ENCODE measurements around the gene SEMA6C. TPM values are rescaled to one million over a fixed set of nuclear protein-coding genes. Genes with fewer than 3 reads are reported as not detected.
"Not testable (repeated sequence)": the region's sequence is repeated elsewhere in the genome, so short reads cannot be mapped to it uniquely, and the experiment has no call there.

The SEMA6C gene
- total RNA-seq = 1 to 10 TPM; 1.9 to 2.5 TPM

DNA sequence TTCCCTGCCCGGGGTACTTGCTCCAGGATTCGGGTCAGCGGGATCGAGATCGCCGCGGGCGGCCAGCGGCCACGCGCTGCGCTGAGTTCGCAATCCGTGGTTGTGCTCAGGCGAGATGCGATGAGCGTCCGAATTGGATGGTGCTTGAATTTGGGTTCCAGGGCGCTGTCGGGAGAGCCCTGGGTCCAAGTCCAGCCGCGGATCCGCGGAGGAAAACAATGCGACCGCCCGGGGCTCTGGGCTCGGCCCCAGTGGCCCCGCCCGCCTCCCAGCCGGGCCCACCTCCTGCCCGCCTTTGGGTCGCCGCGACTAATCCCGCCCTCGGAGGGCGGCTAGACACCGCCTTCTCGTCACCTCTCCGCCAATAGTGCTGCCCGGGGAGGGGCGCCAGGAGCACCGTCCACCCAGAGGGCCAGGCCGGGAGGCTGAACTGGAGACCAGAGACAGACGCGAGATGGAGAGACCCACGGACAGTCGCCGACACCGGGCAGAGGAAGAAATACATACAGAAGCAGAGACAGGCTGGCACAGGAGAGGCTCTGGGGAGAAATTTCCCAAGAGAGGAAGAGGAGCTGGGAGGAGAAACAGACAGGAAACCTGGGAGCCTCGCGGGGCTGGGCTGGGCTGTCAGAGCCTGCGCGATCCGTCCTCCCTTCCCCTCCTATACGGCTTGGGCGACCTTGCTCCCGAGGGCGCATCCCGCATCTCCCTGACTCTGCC is at the start of gene SEMA6C:
Gene SEMA6C (minus strand): TSS at position 220 of the 720 bp plus-strand sequence. CDS start 4,010 bp downstream, outside the sequence.
- ChIA-PET POLR2A (interaction anchor here (0.6 to 1.1 kb wide), 2 partner anchors 10 to 15 kb away, joined by 3 to 4 read pairs; partner anchors contain the start of gene TNFAIP8L2), CTCF (interaction anchor here (0.7 to 1.1 kb wide), 2 partner anchors 10 to 24 kb away, joined by 3 read pairs; partner anchors contain the start of gene TNFAIP8L2)

DNA sequence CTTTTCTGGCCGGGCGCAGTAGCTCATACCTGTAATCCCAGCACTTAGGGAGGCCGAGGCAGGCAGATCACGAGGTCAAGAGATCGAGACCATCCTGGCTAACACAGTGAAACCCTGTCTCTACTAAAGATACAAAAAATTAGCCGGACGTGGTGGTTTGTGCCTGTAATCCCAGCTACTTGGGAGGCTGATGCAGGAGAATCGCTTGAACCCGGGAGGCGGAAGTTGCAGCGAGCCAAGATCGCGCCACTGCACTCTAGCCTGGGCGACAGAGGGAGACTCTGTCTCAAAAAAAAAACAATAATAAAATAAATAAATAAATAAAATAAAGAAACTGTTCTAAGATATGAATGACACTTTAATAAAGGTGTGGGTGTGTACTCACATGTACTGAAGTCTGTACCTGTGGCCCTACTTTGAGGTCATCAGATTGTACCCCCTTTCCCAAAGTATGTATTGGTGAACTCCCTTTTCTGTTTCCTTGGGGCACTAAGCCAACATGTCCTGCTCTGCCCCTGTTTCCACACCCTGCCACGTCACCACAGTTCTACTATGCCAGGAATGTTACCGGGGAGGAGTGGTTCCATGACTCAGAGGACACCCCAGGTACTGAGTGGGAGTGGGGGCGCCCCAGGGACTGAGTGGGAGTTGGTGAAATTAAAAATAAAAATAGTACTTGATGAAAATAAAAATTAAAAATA is 48.6 kb upstream of the SEMA6C start:
- POLR2A ChIA-PET = not testable (repeated sequence)
- CTCF ChIA-PET = interaction anchor here (0.6 to 2.2 kb wide), 3 partner anchors 31 to 56 kb away, joined by 3 to 9 read pairs (median 4); no protein-coding TSS in a partner anchor

- ChIA-PET POLR2A (no interaction called here), CTCF (interaction anchor here (2.2 kb wide), 1 partner anchor 58 kb away, joined by 9 read pairs; no protein-coding TSS in a partner anchor)
Measured at GRCh38 chr1:151193856-151194255, 47.4 kb upstream of the SEMA6C start.

GRCh38 chr1:151193304-151193703 is 46.9 kb upstream of the SEMA6C start:
- POLR2A ChIA-PET = no interaction called here
- CTCF ChIA-PET = interaction anchor here (0.8 kb wide), 1 partner anchor 60 kb away, joined by 6 read pairs; no protein-coding TSS in a partner anchor

- ChIA-PET CTCF (interaction anchor here (0.7 kb wide), 1 partner anchor 65 kb away, joined by 4 read pairs; no protein-coding TSS in a partner anchor), POLR2A (no interaction called here)
Measured at GRCh38 chr1:151192047-151192446, 45.6 kb upstream of the SEMA6C start.

DNA sequence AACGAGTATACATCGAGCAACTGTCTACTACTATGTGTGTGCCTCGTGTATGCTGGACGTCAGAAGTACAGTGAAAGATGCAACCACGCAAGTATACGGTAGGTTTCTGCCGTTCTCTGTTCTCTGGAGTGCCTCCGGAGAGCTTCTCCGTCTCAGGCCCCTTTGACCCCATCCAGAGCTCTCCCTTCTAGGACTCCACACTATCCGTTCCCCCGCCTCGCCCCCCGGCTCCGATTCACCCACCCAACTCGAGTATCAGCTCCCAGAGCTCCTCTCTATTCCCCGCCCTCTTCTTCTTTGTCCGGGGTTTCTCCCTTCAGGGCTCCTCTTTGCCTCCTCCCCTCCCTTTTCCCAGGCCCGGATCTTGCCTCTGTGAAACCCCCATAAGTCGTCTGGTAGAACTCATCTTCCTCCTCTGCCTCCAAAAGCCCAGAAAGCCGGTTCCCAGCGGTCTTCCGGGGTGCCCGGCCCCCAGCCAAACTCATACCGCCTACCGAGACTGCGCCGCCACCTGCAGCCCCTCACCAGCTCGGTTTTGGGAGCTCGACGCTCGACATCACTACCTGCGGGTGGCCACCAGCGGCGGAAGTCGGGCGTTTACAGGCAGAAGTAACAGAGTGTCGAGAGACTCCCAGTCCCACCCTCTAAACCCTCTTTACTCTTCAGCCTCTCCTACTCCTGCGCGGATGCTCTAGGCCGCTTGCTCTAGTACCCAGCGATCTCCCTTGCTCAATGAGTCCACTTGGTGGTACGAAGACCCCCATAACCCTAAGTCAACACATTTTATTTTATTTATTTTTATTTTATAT is 43.4 kb upstream of the SEMA6C start, which contains the start of gene VPS72:
Gene VPS72 (minus strand): TSS at position 561 of the 809 bp plus-strand sequence. CDS start 76 bp downstream, at position 485.
- POLR2A ChIA-PET = interaction anchor here (0.5 to 1.7 kb wide), 13 partner anchors 9 to 654 kb away, joined by 3 to 8 read pairs (median 3); partner anchors contain the start of genes PIP5K1A, PSMD4, SCNM1 and TNFAIP8L2
- CTCF ChIA-PET = interaction anchor here (0.6 to 2.2 kb wide), 10 partner anchors 9 to 151 kb away, joined by 3 to 7 read pairs (median 4); partner anchors contain the start of genes GABPB2 and TNFAIP8L2

DNA sequence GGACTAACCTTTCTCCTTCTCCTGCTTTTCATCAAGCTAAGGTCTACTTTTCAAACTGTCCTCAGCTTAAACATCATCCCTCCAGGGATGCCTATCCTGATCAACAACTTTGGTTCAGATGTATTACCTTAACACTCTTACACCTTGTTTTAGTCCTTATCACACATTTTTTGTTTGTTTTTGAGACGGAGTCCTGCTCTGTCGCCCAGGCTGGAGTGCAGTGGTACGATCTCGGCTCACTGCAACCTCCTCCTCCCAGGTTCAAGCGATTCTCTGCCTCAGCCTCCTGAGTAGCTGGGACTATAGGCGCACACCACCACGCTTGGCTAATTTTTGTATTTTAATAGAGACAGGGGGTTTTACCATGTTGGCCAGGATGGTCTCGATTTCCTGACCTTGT is 42.2 kb upstream of the SEMA6C start:
- POLR2A ChIA-PET = interaction anchor here (0.5 to 0.6 kb wide), 2 partner anchors 19 to 20 kb away, joined by 3 to 5 read pairs; no protein-coding TSS in a partner anchor
- CTCF ChIA-PET = interaction anchor here (0.6 to 2.2 kb wide), 3 partner anchors 10 to 250 kb away, joined by 3 to 6 read pairs (median 4); partner anchors contain the start of gene TNFAIP8L2

DNA sequence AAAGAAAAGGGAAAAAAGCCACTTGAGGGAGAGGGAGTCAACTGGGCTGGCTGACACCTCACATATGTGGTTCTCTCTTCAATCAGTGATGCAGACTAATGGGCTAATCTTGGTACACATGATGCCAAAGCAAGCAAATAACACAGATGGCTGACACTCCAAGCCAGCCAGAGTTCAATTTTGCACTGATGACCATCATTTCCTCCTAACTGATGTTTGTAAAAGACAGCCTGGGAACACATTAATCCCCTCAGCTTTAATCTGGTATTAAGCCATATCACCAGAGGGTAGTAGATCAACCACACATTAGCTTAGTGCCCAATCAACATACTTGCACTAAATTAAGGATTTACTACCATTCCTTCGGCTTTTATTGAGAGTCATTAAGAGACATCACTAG is 40.8 kb upstream of the SEMA6C start:
- CTCF ChIA-PET = no interaction called here

DNA sequence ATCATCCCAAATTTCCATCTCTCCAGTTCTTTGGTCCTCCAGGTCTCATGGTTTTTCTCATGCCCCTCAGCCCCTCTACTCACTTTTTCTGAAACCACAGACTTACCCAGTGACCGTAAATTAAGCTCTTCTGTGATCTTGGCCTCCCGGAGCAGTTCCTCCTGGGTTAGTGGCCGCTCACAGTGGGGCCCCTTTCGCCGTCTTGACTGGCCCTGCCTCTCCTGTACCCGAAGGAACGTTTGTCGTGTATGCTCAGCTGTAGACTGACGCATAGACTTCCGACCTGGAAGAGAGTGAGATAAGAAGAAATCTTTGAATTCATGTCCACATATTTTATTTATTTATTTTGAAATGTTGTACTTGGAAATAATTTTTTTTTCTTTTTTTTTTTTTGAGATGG is 37.8 kb upstream of the SEMA6C start:
- POLR2A ChIA-PET = no interaction called here
- CTCF ChIA-PET = interaction anchor here (0.7 to 0.8 kb wide), 2 partner anchors 88 to 227 kb away, joined by 3 read pairs; no protein-coding TSS in a partner anchor

More for the DNA sequence above, 40.8 kb upstream of the SEMA6C start:
- POLR2A ChIA-PET = no interaction called here

GRCh38 chr1:151176514-151177045 is 30.1 kb upstream of the SEMA6C start:
- POLR2A ChIA-PET = no interaction called here
- CTCF ChIA-PET = interaction anchor here (0.9 kb wide), 1 partner anchor 9 kb away, joined by 5 read pairs; no protein-coding TSS in a partner anchor

DNA sequence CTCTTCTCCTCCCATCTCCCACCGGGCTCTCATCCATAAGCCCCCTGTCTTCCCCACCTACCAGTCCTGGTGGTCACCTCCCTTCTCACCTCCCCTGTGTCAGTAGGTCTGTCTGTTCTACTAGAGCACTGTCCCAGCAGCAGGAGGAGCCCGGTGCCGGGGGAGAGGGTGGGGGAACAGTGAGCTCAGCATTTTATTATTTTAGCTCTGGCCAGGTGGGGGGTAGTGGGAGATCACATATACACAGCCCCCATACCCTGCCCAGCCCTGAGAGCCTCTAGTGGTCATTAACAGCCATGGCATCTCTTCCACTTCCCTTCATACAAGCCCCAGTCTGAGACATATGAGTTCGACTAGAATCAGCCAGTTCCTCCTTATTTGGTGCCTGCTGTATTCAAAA is 29.4 kb upstream of the SEMA6C start, which contains the start of gene TMOD4:
Gene TMOD4 (minus strand): TSS at position 119 of the 400 bp plus-strand sequence. CDS start 1,106 bp downstream, outside the sequence.
- ChIA-PET CTCF (no interaction called here), POLR2A (no interaction called here)

GRCh38 chr1:151175041-151175741 is 28.8 kb upstream of the SEMA6C start:
- ChIA-PET CTCF (interaction anchor here (0.6 kb wide), 1 partner anchor 20 kb away, joined by 4 read pairs; no protein-coding TSS in a partner anchor), POLR2A (interaction anchor here (0.5 kb wide), 1 partner anchor 64 kb away, joined by 3 read pairs; no protein-coding TSS in a partner anchor)

GRCh38 chr1:151171190-151171589 is 24.8 kb upstream of the SEMA6C start:
- CTCF ChIA-PET = interaction anchor here (1.0 kb wide), 1 partner anchor 24 kb away, joined by 3 read pairs; no protein-coding TSS in a partner anchor

GRCh38 chr1:151167116-151167515 is 20.7 kb upstream of the SEMA6C start:
- ChIA-PET CTCF (interaction anchor here (0.5 to 1.4 kb wide), 4 partner anchors 10 to 906 kb away, joined by 3 to 11 read pairs (median 4); no protein-coding TSS in a partner anchor), POLR2A (interaction anchor here (0.7 kb wide), 1 partner anchor 110 kb away, joined by 3 read pairs; no protein-coding TSS in a partner anchor)

More at GRCh38 chr1:151171190-151171589, 24.8 kb upstream of the SEMA6C start:
- POLR2A ChIA-PET = interaction anchor here (0.5 to 0.7 kb wide), 2 partner anchors 48 to 932 kb away, joined by 3 read pairs; no protein-coding TSS in a partner anchor

- CTCF ChIA-PET = interaction anchor here (0.5 to 1.4 kb wide), 3 partner anchors 10 to 906 kb away, joined by 3 to 11 read pairs (median 3); no protein-coding TSS in a partner anchor
Measured at GRCh38 chr1:151166505-151166956, 20.1 kb upstream of the SEMA6C start.

GRCh38 chr1:151165738-151166504 is 19.5 kb upstream of the SEMA6C start, which contains the start of the genes LYSMD1 and SCNM1:
Gene LYSMD1, minus strand, starts transcription at chr1:151165902. Its CDS starts 644 bp downstream, at chr1:151165258.
Gene SCNM1, plus strand, starts transcription at chr1:151166144. Its CDS starts 9 bp downstream, at chr1:151166153.
- ChIA-PET CTCF (interaction anchor here (0.6 to 1.4 kb wide), 4 partner anchors 9 to 119 kb away, joined by 3 to 11 read pairs (median 3); no protein-coding TSS in a partner anchor), POLR2A (interaction anchor here (0.9 kb wide), 1 partner anchor 24 kb away, joined by 3 read pairs; the partner anchor contains the start of gene VPS72)

More at GRCh38 chr1:151166505-151166956, 20.1 kb upstream of the SEMA6C start:
- POLR2A ChIA-PET = interaction anchor here (0.7 to 0.9 kb wide), 2 partner anchors 23 to 111 kb away, joined by 3 read pairs; partner anchors contain the start of gene VPS72
